Bronchial epithelial cell (primary cell): ENCODE measurements around the gene HYAL2. TPM values are rescaled to one million over a fixed set of nuclear protein-coding genes. Genes with fewer than 3 reads are reported as not detected.

ENCODE experiments used
- DNase-seq: peaks from one replicate; pipeline ENCODE4 v3.0.0-alpha.2; 2010; ENCODE audit warnings: low read depth
- FAIRE-seq: peaks from 2 replicates; lab custom pipeline; 2011; peaks lifted over from hg19 to GRCh38; lab: Jason Lieb, UNC
- H3K27me3 ChIP-seq: 2 replicates; pipeline ENCODE4 v1.5.1; 2011; ENCODE audit warnings: low read length; ENCODE audit not compliant: control insufficient read depth, insufficient read depth
- H3K36me3 ChIP-seq: 2 replicates; pipeline ENCODE4 v1.5.1; 2011; ENCODE audit warnings: low read length; ENCODE audit not compliant: control insufficient read depth, insufficient read depth
- H3K4me3 ChIP-seq: 2 replicates; pipeline ENCODE4 v1.5.1; 2011; ENCODE audit warnings: mild to moderate bottlenecking, low read depth, low read length, control low read depth
- total RNA-seq: library from RNA; depleted of rRNA; stranded (reverse); fragments of >200 nt; gene quantifications from 2 replicates; pipeline ENCODE4 v1.2.1, GENCODE V29; 2014
- TF ChIP-seq, protein P1 (sequence below): IDR thresholded peaks from 2 replicates; pipeline ENCODE4 v1.5.1; 2011; ENCODE audit warnings: mild to moderate bottlenecking, moderate library complexity, low read length, control low read depth, inconsistent platforms; ENCODE audit not compliant: insufficient read depth, severe bottlenecking

Gene HYAL2
- total RNA-seq, 1 donor from 2014 or later, result 55.0 TPM

DNA sequence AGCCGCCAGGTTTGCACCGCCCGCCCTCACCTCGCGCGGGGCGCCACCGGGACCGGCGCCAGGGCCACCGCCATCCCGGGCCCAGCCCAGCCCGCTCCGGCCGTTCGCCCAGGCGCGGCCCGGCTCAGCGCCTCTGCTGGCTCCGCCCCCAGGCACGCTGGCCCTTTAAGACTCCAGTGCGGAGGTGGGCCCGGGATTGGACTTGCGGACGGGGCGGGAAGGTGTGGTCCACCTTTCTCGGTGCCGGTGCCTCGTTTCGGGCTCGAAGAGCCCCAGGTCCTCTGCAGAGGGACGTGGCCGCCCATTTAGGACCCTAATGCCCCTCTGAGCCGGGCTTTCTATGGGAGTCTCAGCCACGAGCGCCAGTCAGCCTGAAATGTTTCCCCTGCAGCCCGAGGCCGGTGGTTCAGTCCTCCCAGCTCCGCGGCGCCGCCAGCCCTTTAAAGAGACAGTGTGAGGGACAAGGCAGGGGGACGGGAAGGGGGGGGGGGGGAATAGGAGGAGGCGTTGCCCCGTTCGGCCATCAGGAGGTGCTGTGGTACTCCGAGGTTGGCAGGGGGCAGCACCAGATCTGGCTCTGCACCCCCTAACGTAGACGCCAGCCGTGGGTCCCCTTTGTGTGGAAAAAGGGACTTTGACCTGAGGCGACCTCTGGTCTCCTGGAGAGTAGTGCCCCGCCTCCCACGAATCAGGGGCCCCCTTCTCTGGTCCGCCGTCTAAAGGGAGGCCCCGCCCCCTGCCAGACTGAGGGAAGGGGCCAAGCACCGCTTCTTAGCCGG, 1.0 kb downstream of the HYAL2 start:
- Histone ChIP-seq H3K27me3 (no peaks in the 10 kb centered on the region), H3K4me3 (peak overlapping the region; percentile 61), H3K36me3 (peaks cover 29% of the 10 kb centered on the region)
- FAIRE-seq (no peak), DNase-seq (peak; percentile 69)
- TF ChIP-seq, protein P1, sequence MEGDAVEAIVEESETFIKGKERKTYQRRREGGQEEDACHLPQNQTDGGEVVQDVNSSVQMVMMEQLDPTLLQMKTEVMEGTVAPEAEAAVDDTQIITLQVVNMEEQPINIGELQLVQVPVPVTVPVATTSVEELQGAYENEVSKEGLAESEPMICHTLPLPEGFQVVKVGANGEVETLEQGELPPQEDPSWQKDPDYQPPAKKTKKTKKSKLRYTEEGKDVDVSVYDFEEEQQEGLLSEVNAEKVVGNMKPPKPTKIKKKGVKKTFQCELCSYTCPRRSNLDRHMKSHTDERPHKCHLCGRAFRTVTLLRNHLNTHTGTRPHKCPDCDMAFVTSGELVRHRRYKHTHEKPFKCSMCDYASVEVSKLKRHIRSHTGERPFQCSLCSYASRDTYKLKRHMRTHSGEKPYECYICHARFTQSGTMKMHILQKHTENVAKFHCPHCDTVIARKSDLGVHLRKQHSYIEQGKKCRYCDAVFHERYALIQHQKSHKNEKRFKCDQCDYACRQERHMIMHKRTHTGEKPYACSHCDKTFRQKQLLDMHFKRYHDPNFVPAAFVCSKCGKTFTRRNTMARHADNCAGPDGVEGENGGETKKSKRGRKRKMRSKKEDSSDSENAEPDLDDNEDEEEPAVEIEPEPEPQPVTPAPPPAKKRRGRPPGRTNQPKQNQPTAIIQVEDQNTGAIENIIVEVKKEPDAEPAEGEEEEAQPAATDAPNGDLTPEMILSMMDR, result peak; percentile 55

DNA sequence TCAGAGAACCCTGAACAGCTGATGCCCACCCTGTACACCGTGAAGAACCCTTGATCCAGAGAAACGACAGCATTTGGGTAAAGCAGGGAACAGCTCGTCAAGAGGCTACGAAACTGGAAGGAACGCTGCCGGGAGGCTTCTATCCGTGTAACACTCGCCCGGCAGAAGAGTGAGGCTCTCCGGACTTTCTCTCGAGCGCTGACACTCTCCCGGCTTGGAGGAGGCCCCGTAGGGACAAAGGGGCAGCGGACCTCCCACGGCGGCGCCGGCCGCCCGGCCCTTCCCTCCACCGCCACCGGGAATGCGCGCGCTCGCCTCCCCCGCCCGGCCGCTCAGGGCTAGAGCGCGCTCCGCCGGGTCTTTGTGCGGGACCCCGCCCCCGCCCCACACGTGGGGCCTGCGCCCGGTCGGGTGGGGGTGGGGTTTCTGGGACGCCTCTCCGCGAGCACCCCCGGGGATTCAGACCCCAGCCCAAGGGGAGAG, 1.7 kb downstream of the HYAL2 start:
- DNase-seq, result peak; percentile 43
- Histone ChIP-seq H3K4me3 (peak overlapping the region; percentile 61), H3K36me3 (peaks cover 27% of the 10 kb centered on the region), H3K27me3 (no peaks in the 10 kb centered on the region)
- FAIRE-seq, result no peak
- TF ChIP-seq, protein P1, result no peak

DNA sequence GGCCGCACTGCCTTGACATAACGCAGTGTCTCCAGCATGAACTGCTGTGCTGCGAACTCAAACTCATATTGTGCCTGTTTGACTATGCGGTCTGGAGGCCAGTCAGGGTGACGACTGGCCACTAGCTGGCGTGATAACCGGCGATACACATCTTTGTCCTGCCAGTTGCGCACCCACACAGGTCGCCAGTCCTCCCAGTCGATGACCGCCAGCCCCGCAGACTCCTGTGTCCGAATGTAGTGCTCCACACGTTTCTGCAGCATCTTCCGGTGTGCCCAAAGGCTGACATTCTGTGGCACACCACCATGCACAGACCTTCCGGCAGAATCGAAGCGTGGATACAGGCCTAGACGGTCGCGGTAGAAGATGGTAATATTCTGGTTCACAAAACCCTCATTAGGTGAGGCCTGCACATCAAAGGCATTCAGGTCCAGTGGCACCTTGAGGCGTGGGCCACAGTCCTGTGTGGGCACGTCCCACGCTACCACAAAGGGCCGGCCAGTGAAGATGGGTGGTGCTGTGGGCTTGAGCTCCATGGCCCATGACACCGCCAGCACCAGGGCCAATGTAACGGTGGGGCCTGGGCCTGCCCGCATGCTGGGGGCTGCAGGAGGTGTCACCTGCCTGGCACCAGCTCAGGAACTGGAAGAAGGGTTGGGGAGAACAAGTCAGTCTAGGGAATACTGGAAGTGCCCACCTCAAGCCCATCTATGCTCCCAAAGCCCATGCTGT, 2.5 kb downstream of the HYAL2 start:
- TF ChIP-seq, protein P1, result no peak
- DNase-seq, result no peak
- Histone ChIP-seq H3K36me3 (peaks cover 26% of the 10 kb centered on the region), H3K4me3 (peak overlapping the region; percentile 61), H3K27me3 (no peaks in the 10 kb centered on the region)
- FAIRE-seq, result no peak

DNA sequence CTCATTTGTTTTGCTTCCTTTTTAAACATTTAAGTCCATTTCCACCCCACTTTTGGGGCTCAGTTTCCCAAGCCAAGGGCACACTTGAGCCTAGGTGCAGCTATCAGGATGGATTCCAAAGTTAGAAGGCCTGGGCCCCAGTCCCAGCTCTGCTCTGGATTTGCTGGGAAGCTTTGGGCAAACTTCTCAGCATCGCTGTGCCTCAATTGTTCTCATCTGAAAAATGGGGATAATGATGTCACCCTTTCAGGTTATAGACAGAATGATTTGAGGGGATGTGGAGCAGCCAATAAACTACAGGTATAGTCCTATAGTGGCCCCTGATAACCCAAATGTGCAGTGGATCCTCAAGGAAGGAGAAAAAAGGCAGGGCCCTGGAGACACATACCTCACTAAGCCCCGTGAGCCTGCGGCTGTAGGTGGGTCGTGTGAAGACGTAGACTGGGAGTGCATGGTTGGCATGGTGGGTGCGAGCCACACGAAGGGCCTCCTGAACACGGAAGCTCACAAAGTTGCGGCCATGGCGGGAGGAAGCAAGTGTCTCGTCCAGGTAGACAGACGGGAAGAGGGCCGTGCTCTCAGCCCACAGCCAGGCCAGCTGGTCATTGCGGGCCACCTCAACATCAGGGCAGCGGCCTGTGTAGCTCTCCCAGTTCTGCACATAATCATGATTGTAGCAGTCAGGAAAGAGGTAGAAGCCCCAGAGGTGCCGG, 3.2 kb downstream of the HYAL2 start:
- H3K27me3 ChIP-seq, result no peaks in the 10 kb centered on the region
- TF ChIP-seq, protein P1, result no peak
- FAIRE-seq (peak; percentile 72), DNase-seq (no peak)
- no peak overlapping the region for H3K4me3 ChIP-seq
- peaks cover 26% of the 10 kb centered on the region for H3K36me3 ChIP-seq

DNA sequence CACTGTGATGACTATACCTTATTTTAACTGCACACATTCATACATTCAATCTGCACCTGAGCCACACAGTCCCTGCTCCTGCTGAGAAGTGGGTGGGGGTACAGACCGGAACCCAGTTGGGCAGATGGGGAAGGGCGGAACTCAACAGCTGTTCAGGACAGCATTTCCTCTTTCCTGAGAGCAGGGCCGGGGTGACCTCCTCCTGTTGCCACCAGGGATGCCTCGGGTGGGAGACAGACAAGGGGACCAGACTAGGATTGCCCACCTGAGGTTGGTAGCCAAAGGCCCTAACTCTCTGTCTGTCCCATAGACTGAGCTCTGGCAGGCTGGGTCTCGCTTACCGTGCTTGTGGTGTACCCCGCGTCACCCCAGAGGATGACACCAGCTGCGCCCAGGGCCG, 3.9 kb downstream of the HYAL2 start:
- H3K27me3 ChIP-seq, result no peaks in the 10 kb centered on the region
- no peak overlapping the region for H3K4me3 ChIP-seq
- DNase-seq (no peak), FAIRE-seq (peak; percentile 79)
- TF ChIP-seq, protein P1, result no peak
- peaks cover 26% of the 10 kb centered on the region for H3K36me3 ChIP-seq
